ENCODE measurements around the gene ENKUR.

Gene ENKUR

DNA sequence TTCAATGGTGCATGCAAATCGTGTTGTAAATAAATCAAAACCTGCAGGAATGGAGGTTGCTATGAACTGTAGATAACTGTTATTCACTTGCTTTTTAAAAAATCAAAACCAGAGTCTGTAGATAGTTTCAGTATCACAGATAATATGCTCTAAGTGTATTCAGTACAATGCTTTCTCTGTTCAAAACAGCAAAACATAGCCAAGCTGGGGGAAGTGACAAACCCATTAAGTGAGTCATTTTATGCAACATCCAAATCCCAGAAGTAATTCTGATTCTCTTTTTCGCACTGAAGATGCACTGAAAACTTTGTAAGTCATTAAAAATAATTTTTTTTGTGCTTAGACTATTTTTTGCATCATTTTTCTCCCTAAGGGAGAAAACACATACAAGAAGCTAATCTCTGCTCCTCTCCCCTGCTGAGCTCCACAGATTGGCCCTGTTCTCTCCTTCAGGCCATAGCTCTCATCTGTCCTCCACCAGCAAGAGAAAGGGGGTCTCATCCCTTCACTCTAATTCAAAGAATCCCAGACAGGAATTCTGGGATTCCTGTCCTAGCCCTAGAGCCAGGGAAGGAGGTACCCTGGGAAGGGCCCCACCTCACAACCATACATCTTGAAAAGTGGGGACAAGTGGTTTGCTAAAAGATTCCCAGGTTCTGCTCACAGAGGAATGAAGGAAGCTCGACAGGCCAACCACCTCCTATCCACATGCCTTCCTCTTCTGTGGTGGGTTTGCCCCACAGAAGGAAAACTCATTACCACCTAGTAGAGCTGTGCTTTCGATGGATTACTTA, 68.5 kb downstream of the ENKUR start:
- peak; percentile 83 for DNase-seq (ENCODE audit: low spot score)

DNA sequence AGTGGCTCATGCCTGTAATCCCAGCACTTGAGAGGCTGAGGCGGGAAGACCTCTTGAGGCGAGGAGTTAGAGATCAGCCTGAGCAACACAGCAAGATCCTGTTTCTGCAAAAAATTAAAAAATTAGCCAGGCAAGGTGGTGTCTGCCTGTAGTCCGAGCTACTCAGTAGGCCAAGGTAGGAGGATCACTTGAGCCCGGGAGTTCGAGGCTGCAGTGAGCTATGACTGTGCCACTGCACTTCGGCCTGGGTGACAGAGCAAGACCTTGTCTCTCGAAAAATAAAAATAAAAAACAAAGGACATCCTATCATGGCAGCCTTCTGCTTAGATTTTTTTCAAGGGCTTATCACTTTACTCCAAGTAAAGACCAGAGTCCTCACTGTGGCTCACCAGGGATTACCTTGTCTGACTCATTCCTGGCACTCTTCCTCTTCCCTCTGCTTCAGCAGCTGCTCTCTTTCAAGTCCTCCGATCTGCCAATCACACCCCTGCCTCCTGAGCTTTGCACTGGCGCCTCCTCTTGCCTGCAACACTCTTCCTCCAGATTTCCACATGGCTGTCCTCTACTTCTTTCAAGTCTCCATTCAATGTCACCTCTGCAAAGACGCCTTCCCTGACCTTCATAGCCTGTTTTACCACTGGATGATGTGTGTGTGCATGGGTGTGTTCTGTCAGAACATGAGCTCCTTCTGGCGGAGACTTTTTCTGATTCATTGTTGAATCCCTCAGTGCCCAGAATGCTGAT, 71.3 kb downstream of the ENKUR start:
- peak; percentile 47 for DNase-seq (ENCODE audit: low spot score)

DNA sequence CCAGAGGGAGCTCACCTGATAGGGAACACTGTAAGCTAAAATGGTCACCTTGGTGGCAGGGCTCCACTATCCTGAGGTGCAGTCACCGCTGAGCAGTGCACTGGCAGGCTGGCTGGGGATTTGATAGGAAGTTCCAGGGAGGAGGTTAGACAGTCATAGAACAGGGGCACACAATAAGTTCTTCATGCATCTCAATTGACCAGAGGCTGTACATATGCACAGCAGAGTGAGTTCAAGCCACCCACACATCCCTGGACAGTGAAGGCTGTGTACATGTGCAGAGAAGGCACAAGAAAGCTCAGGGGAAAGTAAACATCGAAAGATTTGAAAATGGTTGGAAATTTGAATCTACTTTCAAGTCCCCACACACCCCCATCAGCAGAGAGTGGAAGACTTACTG, 77.4 kb downstream of the ENKUR start:
- DNase-seq (ENCODE audit: low spot score): no peak

DNA sequence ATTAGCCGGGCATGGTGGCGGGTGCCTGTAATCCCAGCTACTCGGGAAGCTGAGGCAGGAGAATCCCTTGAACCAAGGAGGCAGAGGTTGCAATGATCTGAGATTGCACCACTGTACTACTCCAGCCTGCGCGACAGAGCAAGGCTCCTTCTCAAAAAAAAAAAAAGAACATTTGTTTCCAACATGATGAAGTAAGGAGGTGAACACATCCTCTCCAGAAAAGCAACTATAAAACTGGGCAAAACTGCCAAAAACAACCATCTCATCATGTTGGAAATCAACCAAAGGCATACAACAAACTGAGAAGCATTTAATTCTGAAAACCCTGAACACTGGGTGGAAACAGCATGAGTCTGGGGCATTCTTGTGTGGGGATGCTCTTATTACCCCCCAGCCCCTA, 77.9 kb downstream of the ENKUR start:
- no peak for DNase-seq (ENCODE audit: low spot score)

DNA sequence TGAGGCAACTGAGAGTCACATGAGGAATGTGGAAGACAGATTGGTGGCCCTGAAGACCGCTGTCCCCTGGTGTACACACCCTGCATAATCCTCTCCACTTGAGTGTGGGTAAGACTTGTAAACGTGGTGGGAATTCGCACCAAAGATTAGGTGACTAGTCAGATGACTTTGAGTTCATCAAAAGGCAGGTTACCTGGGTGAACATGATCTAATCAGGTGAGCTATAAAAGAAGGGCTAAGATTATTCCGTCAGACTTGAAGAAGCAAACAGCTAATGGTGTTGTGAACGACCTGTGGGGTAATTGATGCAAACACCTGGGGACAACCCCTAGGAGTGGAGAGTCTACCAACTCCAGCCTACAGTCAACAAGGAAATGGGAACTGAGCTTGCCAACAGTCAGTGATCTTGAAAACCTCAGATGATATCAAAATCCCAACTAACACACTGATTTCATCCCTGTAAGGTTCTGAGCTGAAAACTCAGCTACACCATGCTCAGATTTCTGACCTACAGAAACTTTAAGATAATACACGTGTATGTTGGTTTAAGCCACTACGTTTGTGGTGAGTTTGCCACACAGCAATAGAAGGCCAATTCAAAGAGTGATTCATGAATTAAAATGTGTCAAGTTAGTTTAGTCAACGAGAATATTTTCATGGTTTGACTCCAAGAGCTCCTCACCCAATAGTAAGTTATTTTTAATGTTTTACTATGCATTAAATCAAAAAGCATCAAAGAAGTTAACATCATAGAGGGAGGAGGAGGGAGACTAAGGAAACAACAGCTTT, 80.3 kb downstream of the ENKUR start:
- no peak for DNase-seq (ENCODE audit: low spot score)
